Neuronal stem cell (in vitro differentiated cells): ENCODE measurements around the gene LPP.

Experiments used
- DNase-seq: peaks from one replicate; pipeline ENCODE4 v3.0.0-alpha.2; 2013; ENCODE audit warnings: low spot score
- H2AFZ ChIP-seq: one replicate; pipeline ENCODE4 v1.6.1; 2013; ENCODE audit warnings: mild to moderate bottlenecking, low read length, inconsistent platforms
- H2AK5ac ChIP-seq: 2 replicates; pipeline ENCODE4 v1.6.1; 2013; ENCODE audit warnings: low read depth, mild to moderate bottlenecking, inconsistent platforms, low read length, moderate library complexity, mixed read lengths
- H2BK120ac ChIP-seq: 2 replicates; pipeline ENCODE4 v1.6.1; 2013; ENCODE audit warnings: low read depth, mild to moderate bottlenecking, inconsistent platforms, low read length, moderate library complexity, mixed read lengths
- H2BK12ac ChIP-seq: one replicate; pipeline ENCODE4 v1.6.1; 2013; ENCODE audit warnings: low read length, inconsistent platforms
- H2BK15ac ChIP-seq: 2 replicates; pipeline ENCODE4 v1.6.1; 2013; ENCODE audit warnings: mild to moderate bottlenecking, low read length, inconsistent platforms, mixed read lengths
- H2BK5ac ChIP-seq: one replicate; pipeline ENCODE4 v1.6.1; 2013; ENCODE audit warnings: inconsistent platforms, mild to moderate bottlenecking, low read length, moderate library complexity
- H3K14ac ChIP-seq: one replicate; pipeline ENCODE4 v1.6.1; 2013; ENCODE audit warnings: low read length, inconsistent platforms
- H3K18ac ChIP-seq: 2 replicates; pipeline ENCODE4 v1.6.1; 2013; ENCODE audit warnings: low read length, inconsistent platforms
- H3K23ac ChIP-seq: 2 replicates; pipeline ENCODE4 v1.6.1; 2013; ENCODE audit warnings: low read depth, mild to moderate bottlenecking, mixed read lengths, low read length, inconsistent platforms; ENCODE audit not compliant: poor library complexity
- H3K27ac ChIP-seq: replicated peaks from 3 replicates; pipeline ENCODE4 v1.5.1; 2013; ENCODE audit warnings: low read length, inconsistent platforms
- H3K27me3 ChIP-seq, 3 experiments: 2 replicates each; pipeline ENCODE4 v1.6.1; 2013; ENCODE audit warnings: low read length in 3 of 3, mild to moderate bottlenecking in 2 of 3, inconsistent platforms in 1 of 3, low read depth in 1 of 3, mixed read lengths in 1 of 3, moderate library complexity in 1 of 3; ENCODE audit not compliant: control insufficient read depth in 3 of 3, insufficient read depth in 3 of 3
- H3K36me3 ChIP-seq, 2 donors: replicated peaks in 1 of 2; 2 replicates each; pipeline ENCODE4 v1.6.1; 2013; ENCODE audit warnings: low read length in 2 of 2; ENCODE audit not compliant: control insufficient read depth in 2 of 2, insufficient read depth in 2 of 2
- H3K4ac ChIP-seq: 2 replicates; pipeline ENCODE4 v1.6.1; 2013; ENCODE audit warnings: inconsistent platforms, mild to moderate bottlenecking, low read length, moderate library complexity
- H3K4me1 ChIP-seq, 2 donors: 1 replicate in 1 of 2; 2 replicates in 1 of 2; pipeline ENCODE4 v1.6.1; 2013; ENCODE audit warnings: low read length in 2 of 2, low read depth in 1 of 2; ENCODE audit not compliant: control insufficient read depth in 2 of 2, insufficient read depth in 1 of 2
- H3K4me2 ChIP-seq: one replicate; pipeline ENCODE4 v1.6.1; 2013; ENCODE audit warnings: mild to moderate bottlenecking, low read length, inconsistent platforms; ENCODE audit not compliant: insufficient read depth, poor library complexity, severe bottlenecking
- H3K4me3 ChIP-seq, 2 donors: 2 replicates each; pipeline ENCODE4 v1.5.1; 2013; ENCODE audit warnings: low read length in 2 of 2, mild to moderate bottlenecking in 2 of 2, inconsistent platforms in 1 of 2, moderate library complexity in 1 of 2
- H3K79me1 ChIP-seq: one replicate; pipeline ENCODE4 v1.6.1; 2013; ENCODE audit warnings: low read depth, mild to moderate bottlenecking, inconsistent platforms, low read length, moderate library complexity
- H3K9ac ChIP-seq: one replicate; pipeline ENCODE4 v1.6.1; 2013; ENCODE audit warnings: mild to moderate bottlenecking, low read depth, low read length, inconsistent platforms; ENCODE audit not compliant: poor library complexity
- H3K9me3 ChIP-seq, 2 donors: replicated peaks in 1 of 2; 2 replicates each; pipeline versions ENCODE3 to v1.6.1; 2013; ENCODE audit warnings: low read length in 2 of 2, mild to moderate bottlenecking in 2 of 2, inconsistent platforms in 1 of 2, low read depth in 1 of 2, mixed read lengths in 1 of 2, moderate library complexity in 1 of 2; ENCODE audit not compliant: control insufficient read depth in 2 of 2, insufficient read depth in 1 of 2
- H4K8ac ChIP-seq: one replicate; pipeline ENCODE4 v1.6.1; 2013; ENCODE audit warnings: low read depth, mild to moderate bottlenecking, inconsistent platforms, low read length, moderate library complexity
- H4K91ac ChIP-seq: one replicate; pipeline ENCODE4 v1.6.1; 2013; ENCODE audit warnings: low read length, low read depth, mild to moderate bottlenecking, inconsistent platforms; ENCODE audit not compliant: poor library complexity
- WGBS, 2 donors: extraction: QIAGEN DNeasy Blood & Tissue Kit; methylation state at CpG; one replicate each; pipeline ENCODE4 v1.1.7; 2013; ENCODE audit warnings: missing lambda C conversion rate in 2 of 2, mixed read lengths in 1 of 2; ENCODE audit not compliant: insufficient read length in 2 of 2, insufficient replicate concordance in 1 of 2; ENCODE audit errors: extremely low coverage in 2 of 2; 5-methylcytosine and 5-hydroxymethylcytosine counted together

Gene LPP

GRCh38 chr3:188473045-188473444 lies 319.1 kb downstream of the LPP start:
- no peak overlapping the region for H3K4me2 ChIP-seq
- no peak overlapping the region for H3K4me3 ChIP-seq
- H3K18ac ChIP-seq, result no peak overlapping the region
- no peak overlapping the region for H4K8ac ChIP-seq
- H3K9me3 ChIP-seq, result peaks cover 0 to under 1% of the 10 kb centered on the region in 2 donors
- no peaks in the 10 kb centered on the region for H3K27me3 ChIP-seq
- no peaks in the 10 kb centered on the region for H3K36me3 ChIP-seq
- H3K27ac ChIP-seq, result no peak overlapping the region
- no peaks in the 10 kb centered on the region for H3K79me1 ChIP-seq
- no peak overlapping the region for H2BK5ac ChIP-seq
- H3K23ac ChIP-seq, result no peak overlapping the region
- H3K4me1 ChIP-seq, result peaks cover 0 to 2% of the 10 kb centered on the region in 2 donors
- no peak overlapping the region for H2BK12ac ChIP-seq
- no peak overlapping the region for H3K4ac ChIP-seq
- DNase-seq, result no peak
- H2AFZ ChIP-seq, result no peak overlapping the region
- H2BK120ac ChIP-seq, result no peak overlapping the region
- H3K9ac ChIP-seq, result no peak overlapping the region
- H2BK15ac ChIP-seq, result no peak overlapping the region
- H2AK5ac ChIP-seq, result no peak overlapping the region
- H4K91ac ChIP-seq, result no peak overlapping the region
- no peak overlapping the region for H3K14ac ChIP-seq
- WGBS, 2 donors, result no CpG with 5 or more reads among the region's 2 CpGs

- H3K4ac ChIP-seq, result no peak overlapping the region
- WGBS, 2 donors, result no CpG with 5 or more reads among the region's 2 CpGs
- no peak overlapping the region for H2BK120ac ChIP-seq
Measured at GRCh38 chr3:188473591-188474288, 319.8 kb downstream of the LPP start.

GRCh38 chr3:188476935-188477334 lies 323.0 kb downstream of the LPP start:
- Histone ChIP-seq H3K14ac (no peak overlapping the region), H2BK5ac (no peak overlapping the region), H2BK15ac (no peak overlapping the region), H3K9me3 (no peaks in the 10 kb centered on the region), H3K9ac (no peak overlapping the region), H2BK120ac (no peak overlapping the region), H3K79me1 (no peaks in the 10 kb centered on the region), H3K27ac (no peak overlapping the region), H3K4me2 (no peak overlapping the region), H3K4ac (no peak overlapping the region), H4K8ac (no peak overlapping the region), H2BK12ac (no peak overlapping the region), H4K91ac (no peak overlapping the region), H2AFZ (no peak overlapping the region), H2AK5ac (no peak overlapping the region), H3K4me3 (no peak overlapping the region), H3K4me1 (peaks cover 2% of the 10 kb centered on the region in 2 donors), H3K18ac (no peak overlapping the region), H3K27me3 (no peaks in the 10 kb centered on the region), H3K23ac (no peak overlapping the region), H3K36me3 (no peaks in the 10 kb centered on the region)
- DNase-seq, result no peak
- no CpG with 5 or more reads among the region's 4 CpGs for WGBS, 2 donors

More at GRCh38 chr3:188473591-188474288, 319.8 kb downstream of the LPP start:
- H3K9me3 ChIP-seq, result no peaks in the 10 kb centered on the region
- no peak overlapping the region for H3K18ac ChIP-seq
- H2BK15ac ChIP-seq, result no peak overlapping the region
- H2BK12ac ChIP-seq, result no peak overlapping the region
- H4K91ac ChIP-seq, result no peak overlapping the region
- no peak overlapping the region for H3K4me2 ChIP-seq
- no peaks in the 10 kb centered on the region for H3K27me3 ChIP-seq
- no peak overlapping the region for H3K23ac ChIP-seq
- H4K8ac ChIP-seq, result no peak overlapping the region
- H3K36me3 ChIP-seq, result no peaks in the 10 kb centered on the region
- H3K14ac ChIP-seq, result no peak overlapping the region
- no peak overlapping the region for H2BK5ac ChIP-seq
- no peak overlapping the region for H3K27ac ChIP-seq
- H2AFZ ChIP-seq, result no peak overlapping the region
- H2AK5ac ChIP-seq, result no peak overlapping the region
- no peak overlapping the region for H3K9ac ChIP-seq
- no peak for DNase-seq
- no peak overlapping the region for H3K4me3 ChIP-seq
- peaks cover 0 to 2% of the 10 kb centered on the region in 2 donors for H3K4me1 ChIP-seq
- no peaks in the 10 kb centered on the region for H3K79me1 ChIP-seq

- H3K4me3 ChIP-seq, result no peak overlapping the region
- H4K91ac ChIP-seq, result no peak overlapping the region
- no peak overlapping the region for H3K27ac ChIP-seq
- H3K4me1 ChIP-seq, result peaks cover 2% of the 10 kb centered on the region in 2 donors
- H4K8ac ChIP-seq, result no peak overlapping the region
- no peak overlapping the region for H3K18ac ChIP-seq
- WGBS, 2 donors, result no CpG with 5 or more reads among the region's 4 CpGs
- no peak overlapping the region for H3K23ac ChIP-seq
- no peak overlapping the region for H2BK15ac ChIP-seq
- H3K36me3 ChIP-seq, result peaks cover 0 to 7% of the 10 kb centered on the region in 2 donors
- no peak overlapping the region for H3K4ac ChIP-seq
- H2AK5ac ChIP-seq, result no peak overlapping the region
- no peak for DNase-seq
- peaks cover 0 to 6% of the 10 kb centered on the region in 2 donors for H3K9me3 ChIP-seq
- H2AFZ ChIP-seq, result no peak overlapping the region
- H2BK12ac ChIP-seq, result no peak overlapping the region
- no peak overlapping the region for H2BK5ac ChIP-seq
- no peak overlapping the region for H3K14ac ChIP-seq
- no peaks in the 10 kb centered on the region for H3K27me3 ChIP-seq
- no peaks in the 10 kb centered on the region for H3K79me1 ChIP-seq
- H3K9ac ChIP-seq, result no peak overlapping the region
- H3K4me2 ChIP-seq, result no peak overlapping the region
- no peak overlapping the region for H2BK120ac ChIP-seq
Measured at GRCh38 chr3:188480011-188480410, 326.1 kb downstream of the LPP start.
